GM23338 (cell line): ENCODE measurements around the gene KCTD1. TPM values are rescaled to one million over a fixed set of nuclear protein-coding genes. Genes with fewer than 3 reads are reported as not detected.

Experiments used
- ATAC-seq: fragments of 200-7000 bp; cut with Tn5 transposase; 3 replicates; pipeline ENCODE4 v1.9.1; 2020
- DNase-seq: peaks from one replicate; pipeline ENCODE4 v3.0.0-alpha.2; 2015; ENCODE audit warnings: low spot score
- H2AFZ ChIP-seq: fragments of 200-600 bp; sonication (generic); 2 replicates; pipeline ENCODE4 v1.8.0; 2016; ENCODE audit warnings: antibody characterized with exemption, mild to moderate bottlenecking, moderate library complexity
- H3F3A ChIP-seq: fragments of 200-600 bp; sonication (generic); replicated peaks from 2 replicates; pipeline ENCODE4 v1.8.0; 2017; ENCODE audit warnings: antibody characterized with exemption, mixed run types, low read depth
- H3K27ac ChIP-seq: fragments of 200-600 bp; sonication (generic); 2 replicates; pipeline ENCODE4 v1.6.1; 2016; ENCODE audit warnings: low read depth
- H3K27me3 ChIP-seq: fragments of 200-600 bp; sonication (generic); 2 replicates; pipeline ENCODE4 v1.8.0; 2016; ENCODE audit warnings: mild to moderate bottlenecking, mixed run types, moderate library complexity; ENCODE audit not compliant: insufficient read depth
- H3K36me3 ChIP-seq: fragments of 200-600 bp; sonication (generic); 2 replicates; pipeline ENCODE4 v1.8.0; 2016; ENCODE audit warnings: mild to moderate bottlenecking; ENCODE audit not compliant: insufficient read depth
- H3K4me1 ChIP-seq: fragments of 200-600 bp; sonication (generic); 2 replicates; pipeline ENCODE4 v1.8.0; 2016; ENCODE audit warnings: mild to moderate bottlenecking, moderate library complexity; ENCODE audit not compliant: insufficient read depth
- H3K4me2 ChIP-seq: fragments of 200-600 bp; sonication (generic); 2 replicates; pipeline ENCODE4 v1.7.1; 2017; ENCODE audit warnings: mixed run types
- H3K4me3 ChIP-seq: fragments of 200-600 bp; sonication (generic); 2 replicates; pipeline ENCODE4 v1.6.1; 2016; ENCODE audit warnings: mixed run types
- H3K79me2 ChIP-seq: fragments of 200-600 bp; sonication (generic); replicated peaks from 2 replicates; pipeline ENCODE4 v1.8.0; 2017; ENCODE audit warnings: mild to moderate bottlenecking; ENCODE audit not compliant: insufficient read depth
- H3K9me2 ChIP-seq: fragments of 200-600 bp; sonication (generic); 2 replicates; pipeline ENCODE4 v1.8.0; 2017; ENCODE audit not compliant: insufficient read depth
- H4K20me1 ChIP-seq: fragments of 200-600 bp; sonication (generic); replicated peaks from 2 replicates; pipeline ENCODE4 v1.8.0; 2017; ENCODE audit warnings: mild to moderate bottlenecking; ENCODE audit not compliant: insufficient read depth
- H3K27ac Mint-ChIP-seq: 2 replicates; pipeline ENCODE4 v1.8.0; 2020; ENCODE audit warnings: inconsistent platforms, mild to moderate bottlenecking, moderate library complexity, mixed read lengths
- H3K27me3 Mint-ChIP-seq: 3 replicates; pipeline ENCODE4 v1.8.0; 2022; ENCODE audit warnings: low read depth, mild to moderate bottlenecking, moderate library complexity, mixed read lengths, inconsistent platforms; ENCODE audit not compliant: insufficient read depth, poor library complexity
- H3K36me3 Mint-ChIP-seq: 3 replicates; pipeline ENCODE4 v1.8.0; 2021; ENCODE audit warnings: low read depth, mild to moderate bottlenecking, inconsistent platforms, moderate library complexity, mixed read lengths
- H3K4me1 Mint-ChIP-seq: 3 replicates; pipeline ENCODE4 v1.8.0; 2020; ENCODE audit warnings: mild to moderate bottlenecking, inconsistent platforms, mixed read lengths
- H3K4me3 Mint-ChIP-seq: 3 replicates; pipeline ENCODE4 v1.8.0; 2021; ENCODE audit warnings: moderate library complexity, mild to moderate bottlenecking, inconsistent platforms, mixed read lengths
- H3K9me3 Mint-ChIP-seq: 3 replicates; pipeline ENCODE4 v1.8.0; 2020; ENCODE audit warnings: moderate library complexity, mild to moderate bottlenecking, inconsistent platforms, mixed read lengths
- JUNB ChIP-seq: IDR thresholded peaks from one replicate; pipeline ENCODE4 v1.6.1; 2016; ENCODE audit warnings: antibody characterized with exemption; ENCODE audit not compliant: unreplicated experiment
- ZNF462 ChIP-seq: fragments of 250-450 bp; sonication (Bioruptor Pico); IDR thresholded peaks from 2 replicates; pipeline ENCODE4 v1.5.0; 2020; ENCODE audit warnings: mild to moderate bottlenecking, moderate library complexity
- polyA plus RNA-seq: library from polyadenylated mRNA; unstranded; fragments of >200 nt; fragmentation: Nextera tagmentation; extraction: Ambion mirVana; gene quantifications from 2 replicates; pipeline ENCODE4 v1.2.1, GENCODE V29; 2016
- total RNA-seq: library from RNA; depleted of rRNA; stranded (reverse); fragments of >200 nt; shearing (Covaris generic); gene quantifications from 2 replicates; pipeline ENCODE4 v1.2.3, GENCODE V29; 2014

The KCTD1 gene
- total and polyA plus RNA-seq, 2 experiments from 2014 or later = 7.1 to 20.5 TPM

GRCh38 chr18:26526128-26526965 is 22.0 kb downstream of the KCTD1 start:
- H3K27me3 Mint-ChIP-seq = peaks cover 3% of the 10 kb centered on the region
- H3K4me1 Mint-ChIP-seq = peaks cover 57% of the 10 kb centered on the region
- Histone ChIP-seq H3K27me3 (no peaks in the 10 kb centered on the region), H3K4me2 (peak overlapping the region; percentile 63), H3K79me2 (no peaks in the 10 kb centered on the region), H3F3A (no peaks in the 10 kb centered on the region; the same call in 1 of the 2 replicates), H3K4me3 (no peak overlapping the region; the same call in none of the 2 replicates), H4K20me1 (no peaks in the 10 kb centered on the region), H3K27ac (peak overlapping the region; percentile 64), H3K36me3 (no peaks in the 10 kb centered on the region), H2AFZ (no peak overlapping the region), H3K4me1 (peaks cover 42% of the 10 kb centered on the region), H3K9me2 (no peaks in the 10 kb centered on the region)
- no peaks in the 10 kb centered on the region for H3K9me3 Mint-ChIP-seq
- DNase-seq = peak; percentile 83
- peak overlapping the region; percentile 57 for H3K4me3 Mint-ChIP-seq
- no peaks in the 10 kb centered on the region; the same call in 1 of the 3 replicates for H3K36me3 Mint-ChIP-seq
- peak overlapping the region; percentile 73; the same call in 1 of the 2 replicates for H3K27ac Mint-ChIP-seq
- peak; percentile 86 for ATAC-seq
- TF ChIP-seq JUNB = no peak
- TF ChIP-seq ZNF462 (CRISPR knock-in tag) = peak; percentile 76; the same call in 1 of the 2 replicates
